Mesenchymal stem cell (in vitro differentiated cells and primary cell): ENCODE results near the gene SPINT2.
A peak's percentile ranks its signal among the peaks of the same experiment; 100 is the strongest.

ENCODE experiments used
- DNase-seq: peaks from one replicate; pipeline ENCODE4 v3.0.0-alpha.2; 2013
- H2AFZ ChIP-seq: one replicate; pipeline ENCODE4 v1.6.1; 2013; ENCODE audit warnings: low read depth, mild to moderate bottlenecking, control low read depth, inconsistent platforms, low read length, moderate library complexity
- H2AK5ac ChIP-seq: 2 replicates; pipeline ENCODE4 v1.6.1; 2013; ENCODE audit warnings: low read length, moderate library complexity, mild to moderate bottlenecking, inconsistent platforms; ENCODE audit not compliant: severe bottlenecking
- H2BK120ac ChIP-seq: one replicate; pipeline ENCODE4 v1.6.1; 2013; ENCODE audit warnings: low read depth, mild to moderate bottlenecking, inconsistent platforms, low read length, moderate library complexity
- H2BK12ac ChIP-seq, 2 experiments: one replicate each; pipeline ENCODE4 v1.6.1; 2013; ENCODE audit warnings: inconsistent platforms in 2 of 2, low read length in 2 of 2, mild to moderate bottlenecking in 2 of 2, moderate library complexity in 2 of 2, control low read depth in 1 of 2
- H2BK15ac ChIP-seq: one replicate; pipeline ENCODE4 v1.6.1; 2013; ENCODE audit warnings: mild to moderate bottlenecking, low read depth, inconsistent platforms; ENCODE audit not compliant: poor library complexity, severe bottlenecking
- H2BK5ac ChIP-seq: 2 replicates; pipeline ENCODE4 v1.6.1; 2013; ENCODE audit warnings: low read depth, mild to moderate bottlenecking, low read length, control low read depth, inconsistent platforms; ENCODE audit not compliant: poor library complexity, severe bottlenecking
- H3K14ac ChIP-seq, 2 experiments: one replicate each; pipeline ENCODE4 v1.6.1; 2013; ENCODE audit warnings: inconsistent platforms in 2 of 2, low read length in 2 of 2, control low read depth in 1 of 2, mild to moderate bottlenecking in 1 of 2, moderate library complexity in 1 of 2
- H3K18ac ChIP-seq, 2 experiments: one replicate each; pipeline ENCODE4 v1.6.1; 2013; ENCODE audit warnings: inconsistent platforms in 2 of 2, low read length in 2 of 2, control low read depth in 1 of 2, low read depth in 1 of 2, mild to moderate bottlenecking in 1 of 2
- H3K23ac ChIP-seq, 2 experiments: one replicate each; pipeline ENCODE4 v1.6.1; 2013; ENCODE audit warnings: inconsistent platforms in 2 of 2, low read length in 2 of 2, mild to moderate bottlenecking in 2 of 2, moderate library complexity in 2 of 2, control low read depth in 1 of 2
- H3K27ac ChIP-seq: 2 replicates; pipeline ENCODE4 v1.5.1; 2013; ENCODE audit warnings: mild to moderate bottlenecking, moderate library complexity, low read length, control low read depth, inconsistent platforms; ENCODE audit not compliant: poor library complexity, severe bottlenecking
- H3K27me3 ChIP-seq, 2 experiments: 2 replicates each; pipeline versions ENCODE4 v1.6.1 to v1.7.0; 2013; ENCODE audit warnings: low read length in 2 of 2, mild to moderate bottlenecking in 2 of 2, moderate library complexity in 2 of 2, control low read depth in 1 of 2, inconsistent platforms in 1 of 2; ENCODE audit not compliant: control insufficient read depth in 1 of 2, insufficient read depth in 1 of 2
- H3K36me3 ChIP-seq, 2 experiments: 2 replicates each; pipeline versions ENCODE4 v1.6.1 to v1.7.0; 2013; ENCODE audit warnings: low read length in 2 of 2, control low read depth in 1 of 2, inconsistent platforms in 1 of 2, low read depth in 1 of 2, mild to moderate bottlenecking in 1 of 2; ENCODE audit not compliant: insufficient read depth in 2 of 2, control insufficient read depth in 1 of 2
- H3K4ac ChIP-seq, 2 experiments: one replicate each; pipeline ENCODE4 v1.6.1; 2013; ENCODE audit warnings: inconsistent platforms in 2 of 2, low read length in 2 of 2, mild to moderate bottlenecking in 2 of 2, moderate library complexity in 2 of 2, control low read depth in 1 of 2, low read depth in 1 of 2
- H3K4me1 ChIP-seq: 2 replicates; pipeline ENCODE4 v1.6.1; 2013; ENCODE audit warnings: low read depth, low read length, control low read depth; ENCODE audit not compliant: control insufficient read depth, insufficient read depth
- H3K4me2 ChIP-seq: 2 replicates; pipeline ENCODE4 v1.6.1; 2013; ENCODE audit warnings: low read length, mild to moderate bottlenecking, inconsistent platforms; ENCODE audit not compliant: poor library complexity, severe bottlenecking
- H3K4me3 ChIP-seq, 2 experiments: 2 replicates each; pipeline versions ENCODE4 v1.5.1 to v1.7.0; 2013; ENCODE audit warnings: low read length in 2 of 2, mild to moderate bottlenecking in 2 of 2, control low read depth in 1 of 2, low read depth in 1 of 2; ENCODE audit not compliant: insufficient read depth in 1 of 2
- H3K79me1 ChIP-seq: replicated peaks from 2 replicates; pipeline ENCODE4 v1.6.1; 2013; ENCODE audit warnings: mild to moderate bottlenecking, control low read depth, low read length, inconsistent platforms; ENCODE audit not compliant: poor library complexity, severe bottlenecking
- H3K9ac ChIP-seq: 2 replicates; pipeline ENCODE4 v1.7.0; 2013; ENCODE audit warnings: mild to moderate bottlenecking, low read length, moderate library complexity
- H3K9me3 ChIP-seq: 2 replicates; pipeline ENCODE4 v1.7.0; 2013; ENCODE audit warnings: mild to moderate bottlenecking, low read length; ENCODE audit not compliant: control insufficient read depth
- H4K8ac ChIP-seq: one replicate; pipeline ENCODE4 v1.6.1; 2013; ENCODE audit warnings: inconsistent platforms, mild to moderate bottlenecking, low read length, moderate library complexity
- H4K91ac ChIP-seq: one replicate; pipeline ENCODE4 v1.6.1; 2013; ENCODE audit warnings: mild to moderate bottlenecking, low read length, inconsistent platforms
- WGBS: methylation state at CpG from one replicate; pipeline ENCODE4 v1.1.7; 2013; ENCODE audit warnings: mixed read lengths; 5-methylcytosine and 5-hydroxymethylcytosine counted together

The SPINT2 gene

DNA sequence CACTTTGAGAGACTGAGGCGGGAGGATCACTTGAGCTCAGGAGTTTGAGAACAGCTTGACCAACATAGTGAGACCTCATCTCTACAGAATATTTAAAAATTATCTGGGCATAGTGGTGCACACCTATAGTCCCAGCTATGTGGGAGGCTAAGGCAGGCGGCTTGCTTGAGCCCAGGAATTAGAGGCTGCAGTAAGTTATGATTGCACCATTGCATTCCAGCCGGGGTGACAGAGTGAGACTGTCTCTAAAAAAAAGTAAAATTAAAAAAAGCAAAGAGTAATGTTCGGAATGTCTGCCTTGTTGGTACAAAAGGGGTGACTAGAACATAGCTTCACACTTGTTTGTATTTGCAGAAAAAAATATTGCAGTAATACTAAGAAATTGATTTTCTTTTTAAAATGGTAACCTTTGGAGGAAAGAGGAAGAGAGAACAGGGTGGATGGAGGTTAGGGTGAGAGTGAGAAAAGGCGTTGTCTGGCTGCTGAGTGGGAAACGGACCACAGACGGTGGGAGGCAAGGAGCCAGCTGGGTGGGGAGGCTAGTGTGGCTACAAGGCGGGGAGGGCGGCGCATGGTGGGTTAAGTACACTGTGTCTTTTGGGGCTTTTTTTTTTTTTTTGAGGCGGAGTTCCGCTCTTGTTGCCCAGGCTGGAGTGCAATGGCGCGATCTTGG lies 18.4 kb upstream of the SPINT2 start:
- Histone ChIP-seq H3K4me1 (peaks cover 8% of the 10 kb centered on the region), H2BK12ac (peak overlapping the region in 1 of 2 experiments; percentile 54), H4K8ac (no peak overlapping the region), H3K14ac (no peak overlapping the region), H3K23ac (no peak overlapping the region), H3K27ac (no peak overlapping the region), H3K9ac (no peak overlapping the region), H3K18ac (no peak overlapping the region), H2AK5ac (no peak overlapping the region), H4K91ac (no peak overlapping the region), H3K9me3 (no peaks in the 10 kb centered on the region), H3K4ac (no peak overlapping the region), H2BK15ac (no peak overlapping the region), H3K27me3 (peaks cover 0 to 3% of the 10 kb centered on the region in 2 experiments), H3K79me1 (no peaks in the 10 kb centered on the region), H3K36me3 (no peaks in the 10 kb centered on the region), H2BK5ac (no peak overlapping the region), H3K4me3 (no peak overlapping the region), H2AFZ (no peak overlapping the region), H2BK120ac (no peak overlapping the region), H3K4me2 (no peak overlapping the region)
- no peak for DNase-seq
- WGBS, result 83% methylated on average over 13 of the region's 14 CpGs

- no peak for DNase-seq
- Histone ChIP-seq H2BK5ac (no peak overlapping the region), H3K79me1 (no peaks in the 10 kb centered on the region), H3K27me3 (peaks cover 0 to 3% of the 10 kb centered on the region in 2 experiments), H2AFZ (no peak overlapping the region), H3K4me3 (no peak overlapping the region), H2BK15ac (no peak overlapping the region), H3K18ac (no peak overlapping the region), H3K36me3 (no peaks in the 10 kb centered on the region), H3K9ac (no peak overlapping the region), H3K9me3 (no peaks in the 10 kb centered on the region), H2BK12ac (no peak overlapping the region), H3K23ac (no peak overlapping the region), H3K4ac (no peak overlapping the region), H4K8ac (no peak overlapping the region), H2AK5ac (no peak overlapping the region), H3K4me2 (no peak overlapping the region), H4K91ac (no peak overlapping the region), H3K27ac (no peak overlapping the region), H3K14ac (no peak overlapping the region), H2BK120ac (no peak overlapping the region), H3K4me1 (peaks cover 17% of the 10 kb centered on the region)
- WGBS, result 94% methylated on average over 5 of the region's 5 CpGs
Measured at GRCh38 chr19:38247126-38247525, 17.2 kb upstream of the SPINT2 start.

- Histone ChIP-seq H4K91ac (no peak overlapping the region), H3K14ac (no peak overlapping the region), H3K36me3 (no peaks in the 10 kb centered on the region), H2BK15ac (no peak overlapping the region), H2BK120ac (peak overlapping the region; percentile 35), H3K27ac (no peak overlapping the region), H2BK12ac (no peak overlapping the region), H3K9ac (no peak overlapping the region), H3K18ac (peak overlapping the region in 1 of 2 experiments; percentile 4), H2AK5ac (no peak overlapping the region), H3K4ac (no peak overlapping the region), H3K79me1 (no peaks in the 10 kb centered on the region), H4K8ac (no peak overlapping the region), H3K9me3 (no peaks in the 10 kb centered on the region), H3K4me2 (no peak overlapping the region), H3K4me3 (no peak overlapping the region), H3K27me3 (peaks cover 3 to 4% of the 10 kb centered on the region in 2 experiments), H3K4me1 (peaks cover 21% of the 10 kb centered on the region), H2BK5ac (no peak overlapping the region), H2AFZ (no peak overlapping the region), H3K23ac (no peak overlapping the region)
- 92% methylated on average over 8 of the region's 9 CpGs for WGBS
- DNase-seq, result no peak
Measured at GRCh38 chr19:38247734-38248268, 16.6 kb upstream of the SPINT2 start.

DNA sequence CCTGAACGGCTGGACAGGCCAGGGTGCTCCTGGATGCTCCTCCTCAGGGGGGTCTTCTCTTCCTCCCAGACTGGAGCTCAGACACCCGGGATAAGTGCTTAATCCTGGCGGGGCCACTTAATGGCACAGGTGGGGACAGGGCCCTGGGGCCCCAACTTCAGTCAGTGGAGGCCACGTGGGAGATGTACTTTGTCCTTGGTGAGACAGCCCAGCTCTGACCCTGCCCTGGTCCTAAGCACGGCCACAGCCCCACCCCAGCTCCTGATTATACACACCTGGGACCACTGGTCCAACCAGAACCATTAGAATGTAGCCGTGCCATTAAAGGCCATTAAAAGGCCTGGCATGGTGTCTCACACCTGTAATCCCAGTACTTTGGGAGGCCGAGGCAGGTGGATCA lies 16.0 kb upstream of the SPINT2 start:
- no peak overlapping the region for H2AFZ ChIP-seq
- no peak overlapping the region for H3K4ac ChIP-seq
- H3K36me3 ChIP-seq, result no peaks in the 10 kb centered on the region

More for the DNA sequence above, 16.0 kb upstream of the SPINT2 start:
- Histone ChIP-seq H3K79me1 (no peaks in the 10 kb centered on the region), H2BK12ac (no peak overlapping the region), H4K91ac (no peak overlapping the region), H3K4me2 (no peak overlapping the region), H3K14ac (no peak overlapping the region), H3K23ac (no peak overlapping the region), H2BK5ac (no peak overlapping the region), H2AK5ac (no peak overlapping the region), H3K4me1 (peaks cover 27% of the 10 kb centered on the region), H3K9me3 (no peaks in the 10 kb centered on the region), H4K8ac (no peak overlapping the region), H3K9ac (no peak overlapping the region), H2BK120ac (peak overlapping the region; percentile 35), H3K4me3 (no peak overlapping the region), H3K27ac (no peak overlapping the region), H3K27me3 (peaks cover 3 to 6% of the 10 kb centered on the region in 2 experiments), H2BK15ac (no peak overlapping the region), H3K18ac (peak overlapping the region in 1 of 2 experiments; percentile 4)
- WGBS, result 89% methylated on average over 7 of the region's 7 CpGs
- no peak for DNase-seq
